Spleen (tissue), 11 donors: ENCODE results near the gene WDFY1. TPM values are rescaled to one million over a fixed set of nuclear protein-coding genes. Genes with fewer than 3 reads are reported as not detected.

Source experiments
- DNase-seq: peaks from one replicate; pipeline ENCODE4 v3.0.0-alpha.2; 2020
- H3K27ac ChIP-seq, 8 donors: fragments of 200-600 bp; sonication (generic) in 7 of 8; 1 replicate in 4 of 8; 2 replicates in 4 of 8; pipeline versions ENCODE4 v1.5.0 to v1.8.0; 2016 to 2021; ENCODE audit warnings: inconsistent platforms in 4 of 8, mild to moderate bottlenecking in 4 of 8, moderate library complexity in 1 of 8
- H3K27me3 ChIP-seq, 7 donors: fragments of 200-600 bp; sonication (generic) in 6 of 7; replicated peaks in 1 of 7; 1 replicate in 4 of 7; 2 replicates in 3 of 7; pipeline versions ENCODE4 v1.5.0 to v1.8.0; 2016 to 2021; ENCODE audit warnings: inconsistent platforms in 3 of 7, mild to moderate bottlenecking in 1 of 7
- H3K36me3 ChIP-seq, 6 donors: fragments of 200-600 bp; sonication (generic) in 5 of 6; 1 replicate in 4 of 6; 2 replicates in 2 of 6; pipeline versions ENCODE4 v1.5.0 to v1.8.0; 2016 to 2021; ENCODE audit warnings: inconsistent platforms in 2 of 6
- H3K4me1 ChIP-seq, 6 donors: fragments of 200-600 bp; sonication (generic) in 5 of 6; 1 replicate in 3 of 6; 2 replicates in 3 of 6; pipeline versions ENCODE4 v1.5.0 to v1.8.0; 2016 to 2021; ENCODE audit warnings: inconsistent platforms in 3 of 6
- H3K4me3 ChIP-seq, 8 donors: fragments of 200-600 bp; sonication (generic) in 7 of 8; 1 replicate in 4 of 8; 2 replicates in 4 of 8; pipeline versions ENCODE4 v1.5.0 to v1.8.0; 2016 to 2021; ENCODE audit warnings: inconsistent platforms in 4 of 8, mild to moderate bottlenecking in 4 of 8, moderate library complexity in 2 of 8
- H3K9me3 ChIP-seq, 8 donors: fragments of 200-600 bp; sonication (generic) in 7 of 8; 1 replicate in 4 of 8; 2 replicates in 4 of 8; pipeline versions ENCODE4 v1.5.0 to v1.8.0; 2016 to 2021; ENCODE audit warnings: inconsistent platforms in 4 of 8
- CTCF ChIP-seq, 11 experiments: fragments of 200-600 bp in 7 of 11; fragments of 450-650 bp in 4 of 11; sonication (generic) in 4 of 11; IDR thresholded peaks in 8 of 11; conservative IDR thresholded peaks in 3 of 11; 1 replicate in 7 of 11; 2 replicates in 4 of 11; pipeline versions ENCODE4 v1.4.0 to v1.8.0; 2016 to 2021; ENCODE audit warnings: antibody characterized with exemption in 11 of 11, inconsistent platforms in 4 of 11, mild to moderate bottlenecking in 1 of 11
- POLR2A ChIP-seq, 3 donors: fragments of 450-650 bp; IDR thresholded peaks; one replicate each; pipeline ENCODE4 v1.5.1; 2017; ENCODE audit warnings: antibody characterized with exemption in 3 of 3, mild to moderate bottlenecking in 1 of 3
- POLR2AphosphoS5 ChIP-seq, 3 donors: sonication (generic); formaldehyde crosslinking; IDR thresholded peaks; one replicate each; pipeline ENCODE4 v1.5.1; 2017; ENCODE audit warnings: antibody characterized with exemption in 3 of 3
- WGBS, 5 donors: extraction: QIAGEN DNeasy Blood & Tissue Kit in 3 of 5; methylation state at CpG; one replicate each; pipeline versions ENCODE4 v1.1.5 to v1.1.7; 2013 to 2018; 5-methylcytosine and 5-hydroxymethylcytosine counted together
- intact Hi-C: fragments of 100-400 bp; cut with DNase I; formaldehyde crosslinking; loops from one replicate; pipeline ENCODE4 v1.15.0; 2023; ENCODE audit warnings: low total_unique reads
- polyA plus RNA-seq, 3 donors: library from polyadenylated mRNA; stranded (reverse); fragments of 200-250 nt; gene quantifications; one replicate each; pipeline ENCODE4 v1.2.1, GENCODE V29; 2013
- total RNA-seq, 7 donors: library from RNA; depleted of rRNA in 3 of 7; stranded (reverse); fragments of >200 nt in 3 of 7; fragmentation: NEBNext Ultra II Directional in 4 of 7; extraction: Animal tissue kit (Norgen Biotek cat#: 25700) in 4 of 7; gene quantifications; one replicate each; pipeline versions ENCODE4 v1.1.0 to v1.2.1, GENCODE V29; 2016 to 2021
- donor health status: healthy with polysubstance abuse.
- donor health status: DM: no; HTN: no; CAD: no; lungs with moderate emphysema.
- donor health status: DM: no; HTN: no; CAD: no.
- donor health status: Bipolar disorder and iron deficiency.
- donor health status: healthy.
- donor health status: DM: no; HTN: no; CAD: no.
- donor health status: DM: yes; HTN: yes; CAD: no.

Gene WDFY1
- total and polyA plus RNA-seq, 10 donors: 14.3 to 68.5 (median 51.6) TPM

- peaks cover 0 to 7% (median 0%) of the 10 kb centered on the region in 6 donors for H3K36me3 ChIP-seq
- intact Hi-C loops: loop anchor here (2.0 kb wide), 1 partner anchor 293 kb away; no protein-coding TSS in a partner anchor
- no peak for TF ChIP-seq POLR2AphosphoS5 (IDR thresholded peaks at IDR 0.05)
- TF ChIP-seq POLR2A (IDR thresholded peaks at IDR 0.05): no peak
- TF ChIP-seq CTCF (IDR thresholded peaks at IDR 0.05 in 8 of 11, conservative IDR thresholded peaks at IDR 0.05 in 3 of 11): no peak
- no peak overlapping the region for H3K4me3 ChIP-seq
- H3K9me3 ChIP-seq: no peaks in the 10 kb centered on the region
- H3K27me3 ChIP-seq: no peaks in the 10 kb centered on the region
- DNase-seq: no peak
- H3K4me1 ChIP-seq: peaks cover 0 to 7% (median 0%) of the 10 kb centered on the region in 6 donors
- 93 to 98% (median 95%) methylated on average over 12 of the region's 12 CpGs for WGBS, 5 donors
- no peak overlapping the region for H3K27ac ChIP-seq
Observed at GRCh38 chr2:223991611-223992010, 46.5 kb upstream of the WDFY1 start.

GRCh38 chr2:223989856-223990232 lies 44.7 kb upstream of the WDFY1 start:
- no peaks in the 10 kb centered on the region for H3K9me3 ChIP-seq
- H3K27me3 ChIP-seq: no peaks in the 10 kb centered on the region
- intact Hi-C loops: no loop called here
- peaks cover 0 to 7% (median 0%) of the 10 kb centered on the region in 6 donors for H3K36me3 ChIP-seq
- 76 to 87% (median 84%) methylated on average over 3 of the region's 3 CpGs for WGBS, 5 donors
- H3K4me3 ChIP-seq: no peak overlapping the region
- TF ChIP-seq CTCF (IDR thresholded peaks at IDR 0.05 in 8 of 11, conservative IDR thresholded peaks at IDR 0.05 in 3 of 11) (no peak), POLR2AphosphoS5 (IDR thresholded peaks at IDR 0.05) (no peak), POLR2A (IDR thresholded peaks at IDR 0.05) (no peak)
- no peak overlapping the region for H3K27ac ChIP-seq
- H3K4me1 ChIP-seq: peaks cover 0 to 7% (median 0%) of the 10 kb centered on the region in 6 donors
- no peak for DNase-seq

GRCh38 chr2:223989206-223989855 lies 44.2 kb upstream of the WDFY1 start:
- H3K4me3 ChIP-seq: no peak overlapping the region
- 84 to 97% (median 85%) methylated on average over 10 of the region's 10 CpGs for WGBS, 5 donors
- no peaks in the 10 kb centered on the region for H3K9me3 ChIP-seq
- H3K27me3 ChIP-seq: no peaks in the 10 kb centered on the region
- peaks cover 0 to 7% (median 0%) of the 10 kb centered on the region in 6 donors for H3K4me1 ChIP-seq
- DNase-seq: no peak
- H3K36me3 ChIP-seq: peaks cover 0 to 12% (median 0%) of the 10 kb centered on the region in 6 donors
- no peak for TF ChIP-seq CTCF (IDR thresholded peaks at IDR 0.05 in 8 of 11, conservative IDR thresholded peaks at IDR 0.05 in 3 of 11)
- TF ChIP-seq POLR2AphosphoS5 (IDR thresholded peaks at IDR 0.05): no peak
- TF ChIP-seq POLR2A (IDR thresholded peaks at IDR 0.05): no peak
- no peak overlapping the region for H3K27ac ChIP-seq
- intact Hi-C loops: no loop called here

- Histone ChIP-seq H3K36me3 (peaks cover 0 to 10% (median 0%) of the 10 kb centered on the region in 6 donors), H3K27me3 (no peaks in the 10 kb centered on the region), H3K27ac (no peak overlapping the region), H3K4me1 (no peaks in the 10 kb centered on the region), H3K9me3 (no peaks in the 10 kb centered on the region), H3K4me3 (no peak overlapping the region)
- intact Hi-C loops: no loop called here
- TF ChIP-seq POLR2A (IDR thresholded peaks at IDR 0.05) (no peak), CTCF (IDR thresholded peaks at IDR 0.05 in 8 of 11, conservative IDR thresholded peaks at IDR 0.05 in 3 of 11) (no peak), POLR2AphosphoS5 (IDR thresholded peaks at IDR 0.05) (no peak)
- no peak for DNase-seq
- WGBS, 5 donors: 75 to 95% (median 86%) methylated on average over 1 of the region's 1 CpG
Observed at GRCh38 chr2:223981241-223981640, 36.1 kb upstream of the WDFY1 start.
